K562 (cell line): ENCODE results near the gene PTX3. TPM values are rescaled to one million over a fixed set of nuclear protein-coding genes. Genes with fewer than 3 reads are reported as not detected.

Source experiments
- ATAC-seq: fragments of 200-7000 bp; cut with Tn5 transposase; 3 replicates; pipeline ENCODE4 v1.9.1; 2020; ENCODE audit warnings: moderate library complexity
- BruUV-seq: library from RNA; stranded (reverse); fragments of 400-500 nt; replicated peaks from 2 replicates; lab custom pipeline; 2021; lab: Mats Ljungman, UMichigan
- CTCF ChIA-PET: fragments of 300-600 bp; formaldehyde crosslinking; extraction: SDS; loops from one replicate; lab custom pipeline; 2021; ENCODE audit warnings: low intra/inter-chr PET ratio; lab: Yijun Ruan, JAX
- POLR2A ChIA-PET: fragments of 300-600, 350-650 bp; sonication (Branson Sonifier 250); formaldehyde crosslinking; extraction: SDS; loops from one replicate; lab custom pipeline; 2021; ENCODE audit warnings: antibody characterized with exemption, inconsistent platforms; lab: Yijun Ruan, JAX
- DNase-seq, 4 experiments: peaks; one replicate each; pipeline versions ENCODE4 v3.0.0 to v3.0.0-alpha.2; 2011 to 2018; ENCODE audit warnings: low spot score in 3 of 4, mixed read lengths in 3 of 4; ENCODE audit errors: extremely low read depth in 1 of 4
- FAIRE-seq: peaks from 2 replicates; lab custom pipeline; 2011; peaks lifted over from hg19 to GRCh38; lab: Jason Lieb, UNC
- H2AFZ ChIP-seq: 2 replicates; pipeline ENCODE4 v1.6.0; 2011; ENCODE audit warnings: low read depth, low read length, control low read depth, inconsistent platforms
- H3K27ac ChIP-seq: fragments of 200-600 bp; 3 replicates; pipeline ENCODE4 v1.8.0; 2011; ENCODE audit warnings: low read depth, mild to moderate bottlenecking, control low read depth, inconsistent platforms, low read length, moderate library complexity, mixed read lengths; ENCODE audit errors: extremely low read depth
- H3K27me3 ChIP-seq, 2 experiments: fragments of 300-600 bp in 1 of 2; 2 replicates in 1 of 2; 3 replicates in 1 of 2; pipeline versions ENCODE4 v1.6.0 to v1.8.0; 2011; ENCODE audit warnings: inconsistent platforms in 2 of 2, low read length in 2 of 2, mild to moderate bottlenecking in 1 of 2, mixed read lengths in 1 of 2, moderate library complexity in 1 of 2; ENCODE audit not compliant: control insufficient read depth in 2 of 2, insufficient read depth in 2 of 2
- H3K36me3 ChIP-seq: fragments of 300-600 bp; 3 replicates; pipeline ENCODE4 v1.8.0; 2011; ENCODE audit warnings: mild to moderate bottlenecking, low read length, inconsistent platforms; ENCODE audit not compliant: control insufficient read depth, insufficient read depth
- H3K4me1 ChIP-seq, 2 experiments: fragments of 200-600 bp in 1 of 2; replicated peaks in 1 of 2; 2 replicates in 1 of 2; 3 replicates in 1 of 2; pipeline versions ENCODE4 v1.5.1 to v1.8.0; 2011; ENCODE audit warnings: inconsistent platforms in 2 of 2, low read length in 2 of 2, mild to moderate bottlenecking in 1 of 2, mixed read lengths in 1 of 2, moderate library complexity in 1 of 2; ENCODE audit not compliant: control insufficient read depth in 2 of 2, insufficient read depth in 2 of 2
- H3K4me2 ChIP-seq: 2 replicates; pipeline ENCODE4 v1.6.1; 2011; ENCODE audit warnings: low read length, control low read depth, inconsistent platforms, mixed read lengths; ENCODE audit not compliant: insufficient read depth
- H3K4me3 ChIP-seq: fragments of 200-600 bp; sonication (generic), shearing (Covaris generic); 2 replicates; pipeline ENCODE4 v1.5.1; 2016; ENCODE audit warnings: control low read depth, inconsistent platforms
- H3K79me2 ChIP-seq: fragments of 200-600 bp; 3 replicates; pipeline ENCODE4 v1.8.0; 2011; ENCODE audit warnings: low read length, inconsistent platforms; ENCODE audit not compliant: control insufficient read depth, insufficient read depth
- H3K9ac ChIP-seq, 2 experiments: 2 replicates each; pipeline versions ENCODE4 v1.6.0 to v1.6.1; 2011; ENCODE audit warnings: low read depth in 2 of 2, low read length in 2 of 2, control low read depth in 1 of 2, inconsistent platforms in 1 of 2, mild to moderate bottlenecking in 1 of 2, mixed read lengths in 1 of 2; ENCODE audit not compliant: insufficient read depth in 1 of 2
- H3K9me1 ChIP-seq: one replicate; pipeline ENCODE4 v1.6.0; 2011; ENCODE audit warnings: inconsistent platforms, mild to moderate bottlenecking, low read length, moderate library complexity; ENCODE audit not compliant: control insufficient read depth, insufficient read depth
- H3K9me3 ChIP-seq: replicated peaks from 2 replicates; pipeline ENCODE4 v1.5.1; 2011; ENCODE audit warnings: low read depth, low read length, inconsistent platforms; ENCODE audit not compliant: control insufficient read depth, insufficient read depth
- H4K20me1 ChIP-seq: replicated peaks from 2 replicates; pipeline ENCODE4 v1.6.1; 2011; ENCODE audit warnings: low read length, inconsistent platforms, mixed read lengths; ENCODE audit not compliant: control insufficient read depth, insufficient read depth
- ARID1B ChIP-seq: fragments of 450-650 bp; IDR thresholded peaks from 2 replicates; pipeline ENCODE4 v1.6.1; 2016; ENCODE audit warnings: antibody characterized with exemption, mild to moderate bottlenecking, inconsistent platforms
- ATF3 ChIP-seq, 2 experiments: fragments of 450-650 bp in 1 of 2; sonication (generic) in 1 of 2; formaldehyde crosslinking in 1 of 2; IDR thresholded peaks in 1 of 2; conservative IDR thresholded peaks in 1 of 2; 2 replicates each; pipeline versions ENCODE4 v1.6.1 to v1.8.1; 2016 to 2023; ENCODE audit warnings: mild to moderate bottlenecking in 2 of 2, moderate library complexity in 2 of 2, inconsistent platforms in 1 of 2, missing genetic modification reagents in 1 of 2
- CEBPB ChIP-seq: fragments of 450-650 bp; IDR thresholded peaks from 2 replicates; pipeline ENCODE4 v1.6.1; 2016; ENCODE audit warnings: missing genetic modification characterization, missing compliant biosample characterization
- CEBPG ChIP-seq, 3 experiments: fragments of 200-800 bp in 1 of 3; sonication (Bioruptor generic) in 1 of 3; sonication (generic) in 1 of 3; formaldehyde crosslinking in 1 of 3; IDR thresholded peaks in 2 of 3; conservative IDR thresholded peaks in 1 of 3; 2 replicates each; pipeline versions ENCODE4 v1.6.1 to v1.8.0; 2016 to 2022; ENCODE audit warnings: missing compliant biosample characterization in 2 of 3, missing genetic modification characterization in 2 of 3, mild to moderate bottlenecking in 1 of 3, missing genetic modification reagents in 1 of 3
- CLOCK ChIP-seq: fragments of 250-450 bp; sonication (Bioruptor Pico); IDR thresholded peaks from 2 replicates; pipeline ENCODE4 v1.4.0; 2020; ENCODE audit warnings: mild to moderate bottlenecking, moderate library complexity, borderline replicate concordance
- EP400 ChIP-seq: fragments of 450-650 bp; IDR thresholded peaks from 2 replicates; pipeline ENCODE4 v1.6.1; 2017; ENCODE audit warnings: antibody characterized with exemption, mild to moderate bottlenecking, moderate library complexity
- FOSL1 ChIP-seq: fragments of 200-800 bp; sonication (Bioruptor generic); conservative IDR thresholded peaks from 2 replicates; pipeline ENCODE4 v1.6.1; 2016; ENCODE audit warnings: missing genetic modification characterization, missing compliant biosample characterization
- FUS ChIP-seq: fragments of 200-400 bp; formaldehyde crosslinking; optimal IDR thresholded peaks from 2 replicates; pipeline ENCODE3; 2017; ENCODE audit warnings: low read depth, low read length
- MED1 ChIP-seq: sonication (generic); formaldehyde crosslinking; IDR thresholded peaks from 2 replicates; pipeline ENCODE4 v1.8.1; 2023; ENCODE audit warnings: missing genetic modification reagents, borderline replicate concordance
- PCBP1 ChIP-seq: fragments of 200-400 bp; formaldehyde crosslinking; IDR thresholded peaks from 2 replicates; pipeline ENCODE4 v1.6.1; 2018; ENCODE audit warnings: mild to moderate bottlenecking, low read depth, low read length; ENCODE audit not compliant: poor library complexity, severe bottlenecking
- PCBP2 ChIP-seq: fragments of 200-400 bp; formaldehyde crosslinking; IDR thresholded peaks from 2 replicates; pipeline ENCODE4 v1.6.1; 2018; ENCODE audit warnings: low read length, low read depth, mild to moderate bottlenecking, moderate library complexity; ENCODE audit not compliant: poor library complexity, severe bottlenecking
- PURB ChIP-seq: sonication (generic); formaldehyde crosslinking; IDR thresholded peaks from 2 replicates; pipeline ENCODE4 v1.9.0; 2021; ENCODE audit warnings: low read depth, mild to moderate bottlenecking, missing genetic modification reagents
- SMAD2 ChIP-seq: fragments of 150-350 bp; IDR thresholded peaks from 2 replicates; pipeline ENCODE4 v1.6.1; 2014; ENCODE audit warnings: low read depth, mild to moderate bottlenecking, low read length
- TAL1 ChIP-seq: fragments of 450-650 bp; IDR thresholded peaks from 2 replicates; pipeline ENCODE4 v1.6.1; 2016; ENCODE audit warnings: mild to moderate bottlenecking
- TEAD4 ChIP-seq, 2 experiments: sonication (generic) in 1 of 2; formaldehyde crosslinking in 1 of 2; IDR thresholded peaks; 2 replicates each; pipeline versions ENCODE4 v1.6.1 to v1.8.0; 2012 to 2022; ENCODE audit warnings: borderline replicate concordance in 1 of 2, inconsistent platforms in 1 of 2, low read length in 1 of 2, mild to moderate bottlenecking in 1 of 2, missing genetic modification reagents in 1 of 2
- TRIM24 ChIP-seq, 2 experiments: fragments of 450-650 bp; IDR thresholded peaks; 2 replicates each; pipeline ENCODE4 v1.6.1; 2016
- ZNF445 ChIP-seq: fragments of 250-450 bp; sonication (Bioruptor Pico); IDR thresholded peaks from 2 replicates; pipeline ENCODE4 v1.4.0; 2020; ENCODE audit warnings: low read depth, mild to moderate bottlenecking, moderate library complexity
- WGBS: fragments of 100-300 bp; shearing (Covaris generic); methylation state at CpG from one replicate; pipeline ENCODE4 v1.1.6; 2016; ENCODE audit warnings: low coverage, mixed read lengths; ENCODE audit not compliant: insufficient coverage; ENCODE audit errors: missing lambda C conversion rate; 5-methylcytosine and 5-hydroxymethylcytosine counted together
- in situ Hi-C: fragments of 300-500 bp; cut with MboI; formaldehyde crosslinking; loops from 4 replicates; pipeline ENCODE4 v1.15.0; 2018; ENCODE audit warnings: inconsistent platforms, mixed read lengths
- intact Hi-C: fragments of 100-400 bp; cut with micrococcal nuclease; formaldehyde crosslinking; loops from 2 replicates; pipeline ENCODE4 v1.14.2; 2022
- polyA plus RNA-seq, 8 experiments: library from polyadenylated mRNA; depleted of rRNA in 4 of 8; stranded (reverse) in 5 of 8; unstranded in 3 of 8; fragments of >200 nt; fragmentation: Nextera tagmentation in 2 of 8; fragmentation: Illumina TruSeq in 1 of 8; extraction: Ambion mirVana in 2 of 8; extraction: Trizol in 1 of 8; gene quantifications; 2 replicates each; pipeline versions ENCODE4 v1.2.1 to v1.2.3, GENCODE V29; 2011 to 2014; ENCODE audit warnings: inconsistent platforms in 1 of 8, missing spikeins in 1 of 8
- total RNA-seq, 7 experiments: library from RNA; depleted of rRNA in 6 of 7; stranded (reverse); fragments of >200 nt in 6 of 7; fragmentation: Illumina TruSeq in 2 of 7; extraction: Trizol in 2 of 7; gene quantifications; 2 replicates each; pipeline versions ENCODE4 v1.2.1 to v1.2.3, GENCODE V29; 2011 to 2021; ENCODE audit warnings: low replicate concordance in 1 of 7

The PTX3 gene
- total and polyA plus RNA-seq, 9 of the 15 experiments (the other 6 are each of a cell fraction or from before 2014, with no cell fraction given) = 0.04 to 0.33 (median 0.15) TPM; not detected in 2

GRCh38 chr3:157444797-157445184 is 8.1 kb downstream of the PTX3 start (continued):
- TF ChIP-seq CLOCK (CRISPR knock-in tag) (no peak), PCBP2 (no peak), MED1 (no peak), ZNF445 (CRISPR knock-in tag) (no peak), PURB (CRISPR knock-in tag) (no peak)

- Histone ChIP-seq H3K27ac (no peak overlapping the region), H3K4me1 (peaks cover 0 to 11% of the 10 kb centered on the region in 2 experiments; a peak in 3 of 5 replicates), H3K4me3 (no peak overlapping the region), H3K9me1 (no peaks in the 10 kb centered on the region), H3K36me3 (no peaks in the 10 kb centered on the region), H3K79me2 (no peaks in the 10 kb centered on the region), H3K4me2 (no peak overlapping the region), H3K27me3 (no peaks in the 10 kb centered on the region), H3K9me3 (no peaks in the 10 kb centered on the region), H2AFZ (no peak overlapping the region), H4K20me1 (no peaks in the 10 kb centered on the region), H3K9ac (no peak overlapping the region)
- ChIA-PET CTCF (interaction anchor here (0.6 kb wide), 1 partner anchor 92 kb away, joined by 3 read pairs; no protein-coding TSS in a partner anchor), POLR2A (no interaction called here)
- no peak for FAIRE-seq
- DNase-seq = no peak
- ATAC-seq = no peak
- no TSS peak for BruUV-seq
- in situ Hi-C loops = no loop called here
- WGBS = 41% methylated on average over 1 of the region's 1 CpG
- intact Hi-C loops = loop anchor here (5.0 kb wide), 1 partner anchor 94 kb away; no protein-coding TSS in a partner anchor
- no peak for TF ChIP-seq FUS
- TF ChIP-seq PCBP1 = no peak
- TF ChIP-seq ARID1B = peak; percentile 57; the same call in 1 of the 2 replicates
- no peak for TF ChIP-seq CEBPG (CRISPR knock-in tag; IDR thresholded peaks at IDR 0.05)
- TF ChIP-seq CEBPG (tag; conservative IDR thresholded peaks at IDR 0.05 in 1 of 2, IDR thresholded peaks at IDR 0.05 in 1 of 2) = peak; percentile 94 to 97
- TF ChIP-seq TRIM24 (IDR thresholded peaks at IDR 0.05) = peak in 1 of 2 experiments; percentile 57; a peak in 1 of 4 replicates
- TF ChIP-seq SMAD2 = no peak
- TF ChIP-seq TEAD4 (IDR thresholded peaks at IDR 0.05; ENCODE audit: low read length) = peak; percentile 33; the same call in 1 of the 2 replicates
- no peak for TF ChIP-seq TEAD4 (CRISPR knock-in tag; IDR thresholded peaks at IDR 0.05; ENCODE audit: borderline replicate concordance)
- 0 out of 2 replicates have a peak, but pooled peaks have one; percentile 21 for TF ChIP-seq FOSL1 (tag)
- TF ChIP-seq CEBPB = peak; percentile 99
- 0 out of 2 replicates have a peak, but pooled peaks have one; percentile 16 for TF ChIP-seq TAL1
- peak; percentile 40; the same call in 1 of the 2 replicates for TF ChIP-seq ATF3 (IDR thresholded peaks at IDR 0.05)
- TF ChIP-seq ATF3 (CRISPR knock-in tag; conservative IDR thresholded peaks at IDR 0.05) = no peak
- TF ChIP-seq EP400 = no peak
These were observed 9.2 kb downstream of the PTX3 start for GRCh38 chr3:157445857-157446256.
